ENCODE data around the gene NCOR2.

Gene NCOR2

DNA sequence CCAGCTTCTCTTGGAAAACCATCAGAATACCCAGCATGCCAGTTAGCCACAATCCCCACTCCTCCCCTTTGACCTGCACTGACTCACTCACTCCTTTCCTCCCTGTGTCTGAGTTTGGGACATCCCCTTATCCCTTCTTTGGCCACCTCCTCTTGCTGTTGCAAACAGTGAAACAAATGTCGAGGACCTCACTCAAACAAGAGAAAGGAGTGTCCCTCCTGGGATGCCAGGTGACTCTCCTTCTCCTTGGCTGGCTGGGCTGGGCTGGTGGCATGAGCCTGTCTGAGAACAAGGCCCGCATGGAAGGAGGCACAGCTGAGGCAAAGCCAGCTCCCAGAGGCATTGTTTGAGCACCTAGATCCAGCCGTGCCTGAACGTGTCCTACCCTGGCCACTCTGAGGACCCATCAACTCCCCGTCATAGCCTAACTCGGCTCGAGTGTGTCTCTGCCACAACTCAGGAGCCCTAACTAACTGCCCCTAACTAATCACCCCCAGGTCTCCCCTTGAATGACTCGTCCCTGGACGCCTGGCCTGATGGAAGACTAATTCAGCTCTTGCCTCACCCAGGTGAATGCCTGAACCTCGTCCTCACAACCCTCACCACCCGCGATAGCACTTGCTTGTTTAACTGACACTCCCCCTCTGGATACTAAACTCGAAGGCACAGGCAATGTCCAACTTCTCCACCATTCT is 43.0 kb downstream of the NCOR2 start:
- DNase-seq (ENCODE audit: low spot score) = no peak
- TF ChIP-seq, protein P1, sequence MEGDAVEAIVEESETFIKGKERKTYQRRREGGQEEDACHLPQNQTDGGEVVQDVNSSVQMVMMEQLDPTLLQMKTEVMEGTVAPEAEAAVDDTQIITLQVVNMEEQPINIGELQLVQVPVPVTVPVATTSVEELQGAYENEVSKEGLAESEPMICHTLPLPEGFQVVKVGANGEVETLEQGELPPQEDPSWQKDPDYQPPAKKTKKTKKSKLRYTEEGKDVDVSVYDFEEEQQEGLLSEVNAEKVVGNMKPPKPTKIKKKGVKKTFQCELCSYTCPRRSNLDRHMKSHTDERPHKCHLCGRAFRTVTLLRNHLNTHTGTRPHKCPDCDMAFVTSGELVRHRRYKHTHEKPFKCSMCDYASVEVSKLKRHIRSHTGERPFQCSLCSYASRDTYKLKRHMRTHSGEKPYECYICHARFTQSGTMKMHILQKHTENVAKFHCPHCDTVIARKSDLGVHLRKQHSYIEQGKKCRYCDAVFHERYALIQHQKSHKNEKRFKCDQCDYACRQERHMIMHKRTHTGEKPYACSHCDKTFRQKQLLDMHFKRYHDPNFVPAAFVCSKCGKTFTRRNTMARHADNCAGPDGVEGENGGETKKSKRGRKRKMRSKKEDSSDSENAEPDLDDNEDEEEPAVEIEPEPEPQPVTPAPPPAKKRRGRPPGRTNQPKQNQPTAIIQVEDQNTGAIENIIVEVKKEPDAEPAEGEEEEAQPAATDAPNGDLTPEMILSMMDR (IDR thresholded peaks at IDR 0.05; ENCODE audit: borderline replicate concordance, control extremely low read depth, extremely low read depth, insufficient read depth, missing control alignments) = no peak
- in situ Hi-C loops (cut with MboI; ENCODE audit: low sequenced_read_pairs, unreplicated experiment) = no loop called here

DNA sequence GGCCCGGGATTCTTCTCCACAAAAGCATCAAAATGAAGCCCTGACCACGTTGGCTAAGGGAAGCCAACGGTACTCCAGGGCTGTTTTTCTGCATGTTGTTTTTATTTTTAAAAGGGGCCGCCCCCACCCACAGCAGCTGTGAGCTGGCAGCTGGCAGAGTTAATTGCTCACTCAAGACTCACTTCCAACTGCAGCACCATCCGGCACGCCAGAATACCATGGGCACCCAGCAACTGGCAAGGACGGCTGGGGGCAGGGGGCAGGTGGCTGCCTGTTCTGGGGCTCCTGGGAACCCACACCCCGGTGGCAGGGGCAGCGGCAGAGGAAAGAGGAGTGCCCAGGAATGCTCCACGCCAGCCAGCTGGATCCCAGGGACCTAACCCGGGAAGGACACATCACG is 44.3 kb downstream of the NCOR2 start:
- in situ Hi-C loops (cut with MboI; ENCODE audit: low sequenced_read_pairs, unreplicated experiment) = no loop called here
- DNase-seq (ENCODE audit: low spot score) = no peak
- TF ChIP-seq, protein P1 (IDR thresholded peaks at IDR 0.05; ENCODE audit: borderline replicate concordance, control extremely low read depth, extremely low read depth, insufficient read depth, missing control alignments) = no peak

DNA sequence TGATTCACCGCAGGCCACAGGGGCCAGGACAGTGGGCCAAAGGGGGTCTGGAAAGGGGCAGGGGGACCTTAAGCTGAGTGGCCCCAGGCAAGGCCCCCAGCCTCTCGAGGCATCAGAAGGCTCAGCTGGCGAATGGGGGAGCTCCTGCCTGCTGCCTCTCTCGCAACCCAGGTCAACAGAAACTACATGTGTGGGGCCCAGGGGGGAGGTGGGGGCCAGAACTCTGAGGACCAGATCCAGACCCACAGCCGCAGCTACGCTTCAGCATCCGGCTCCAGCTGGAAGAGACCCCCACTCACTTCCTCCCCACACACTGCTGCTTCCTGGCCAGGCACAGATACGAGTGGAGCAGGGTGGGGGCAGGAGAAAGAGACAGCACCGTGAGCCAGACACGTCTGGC is 46.5 kb downstream of the NCOR2 start:
- in situ Hi-C loops (cut with MboI; ENCODE audit: low sequenced_read_pairs, unreplicated experiment) = no loop called here
- TF ChIP-seq, protein P1 (IDR thresholded peaks at IDR 0.05; ENCODE audit: borderline replicate concordance, control extremely low read depth, extremely low read depth, insufficient read depth, missing control alignments) = no peak
- DNase-seq (ENCODE audit: low spot score) = no peak

DNA sequence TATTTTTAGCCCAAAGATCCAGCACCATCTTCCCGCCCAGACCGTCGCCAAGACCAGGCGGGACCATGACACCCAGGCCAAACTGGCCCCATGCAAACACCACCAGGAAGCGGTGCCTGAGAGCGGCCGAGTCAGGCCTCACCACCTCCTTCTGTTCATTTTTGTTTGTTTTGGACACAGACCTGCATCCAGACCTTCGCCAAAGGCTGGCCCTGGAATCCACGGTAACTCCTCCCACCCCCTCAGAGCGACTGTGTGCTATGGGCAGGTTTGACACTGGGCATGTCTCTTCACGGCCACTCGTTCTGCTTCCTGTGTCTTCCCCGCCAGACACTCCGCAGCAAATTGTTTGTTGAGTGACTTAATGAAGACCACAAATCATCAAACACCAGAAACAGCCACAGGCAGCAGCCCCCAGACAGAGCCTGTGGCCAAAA is 47.1 kb downstream of the NCOR2 start:
- in situ Hi-C loops (cut with MboI; ENCODE audit: low sequenced_read_pairs, unreplicated experiment) = no loop called here
- no peak for DNase-seq (ENCODE audit: low spot score)
- TF ChIP-seq, protein P1 (IDR thresholded peaks at IDR 0.05; ENCODE audit: borderline replicate concordance, control extremely low read depth, extremely low read depth, insufficient read depth, missing control alignments) = no peak

DNA sequence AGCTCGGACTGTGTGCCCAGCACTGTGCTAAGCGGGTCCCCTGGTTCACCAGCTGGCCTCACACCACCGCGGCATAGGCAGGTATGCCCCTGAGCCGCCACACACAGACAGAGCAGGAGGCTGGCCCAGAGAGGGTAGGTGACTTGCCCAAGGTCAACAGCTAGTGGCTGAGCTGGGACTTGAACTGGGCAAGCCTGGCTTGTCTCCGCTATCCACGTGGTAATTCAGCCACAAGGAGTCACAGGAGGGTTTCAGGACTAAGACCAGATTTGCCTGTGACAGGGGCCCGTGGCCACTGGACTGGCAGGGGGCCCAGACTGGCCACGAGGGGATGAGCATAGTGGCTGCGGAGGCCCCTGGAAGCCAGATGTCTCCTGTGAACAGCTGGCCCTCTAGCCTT is 47.7 kb downstream of the NCOR2 start:
- TF ChIP-seq, protein P1 (IDR thresholded peaks at IDR 0.05; ENCODE audit: borderline replicate concordance, control extremely low read depth, extremely low read depth, insufficient read depth, missing control alignments) = no peak
- in situ Hi-C loops (cut with MboI; ENCODE audit: low sequenced_read_pairs, unreplicated experiment) = no loop called here

DNA sequence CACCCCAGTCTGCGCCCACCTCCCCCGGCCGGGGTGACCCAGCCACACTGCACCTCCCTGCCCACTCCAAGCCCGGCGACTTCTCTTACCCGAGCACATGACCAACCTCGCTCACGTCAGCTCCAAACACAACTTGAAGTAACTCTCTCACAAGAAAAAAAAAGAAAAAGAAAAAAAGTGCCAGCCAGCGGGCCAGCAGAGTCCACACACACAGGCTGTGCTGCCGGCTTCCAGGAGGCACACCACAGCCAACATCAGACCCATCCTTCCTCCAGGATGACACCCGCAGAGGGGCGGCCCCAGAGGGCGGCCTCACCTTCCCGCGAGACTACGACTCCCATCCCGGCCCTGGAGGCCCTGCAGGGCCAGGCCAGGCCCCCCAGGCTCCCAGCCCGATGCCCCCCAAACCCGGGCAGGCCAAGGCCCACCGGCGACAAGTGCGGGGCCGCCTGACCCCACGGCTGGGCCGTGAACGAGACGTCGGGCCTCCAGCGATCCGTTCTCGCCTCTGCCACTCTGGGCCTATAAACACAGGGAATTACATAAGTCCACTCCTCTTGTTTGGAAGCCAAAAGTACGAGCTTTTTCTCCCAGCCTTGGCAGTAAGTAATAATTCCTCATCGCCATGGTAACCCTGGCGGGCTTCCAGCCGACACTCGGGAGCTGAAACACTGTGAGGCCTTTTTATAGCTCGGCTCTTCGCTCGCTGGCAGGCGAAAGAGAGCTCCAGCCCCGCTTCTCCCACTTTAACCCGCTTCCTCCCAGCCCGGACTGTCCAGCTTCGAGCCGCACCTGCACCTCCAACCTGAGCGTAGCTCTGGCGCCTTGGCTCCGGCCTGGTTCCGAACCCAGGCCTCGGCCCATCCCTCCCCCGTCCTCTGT is 49.1 kb downstream of the NCOR2 start:
- DNase-seq (ENCODE audit: low spot score) = no peak
- in situ Hi-C loops (cut with MboI; ENCODE audit: low sequenced_read_pairs, unreplicated experiment) = no loop called here
- TF ChIP-seq, protein P1 (IDR thresholded peaks at IDR 0.05; ENCODE audit: borderline replicate concordance, control extremely low read depth, extremely low read depth, insufficient read depth, missing control alignments) = no peak

More for the DNA sequence above, 47.7 kb downstream of the NCOR2 start:
- DNase-seq (ENCODE audit: low spot score) = no peak
